HUES6 (cell line): ENCODE measurements around the gene ZNF774.

ENCODE experiments used
- H3K27ac ChIP-seq: 2 replicates; pipeline ENCODE4 v1.7.0; 2013; ENCODE audit warnings: low read depth, mild to moderate bottlenecking, low read length, inconsistent platforms
- H3K27me3 ChIP-seq: 2 replicates; pipeline ENCODE4 v1.6.1; 2013; ENCODE audit warnings: low read length; ENCODE audit not compliant: control insufficient read depth, insufficient read depth
- H3K36me3 ChIP-seq: 2 replicates; pipeline ENCODE4 v1.6.1; 2013; ENCODE audit warnings: low read length; ENCODE audit not compliant: control insufficient read depth, insufficient read depth
- H3K4me1 ChIP-seq: 2 replicates; pipeline ENCODE4 v1.6.1; 2013; ENCODE audit warnings: low read length; ENCODE audit not compliant: control insufficient read depth, insufficient read depth
- H3K4me3 ChIP-seq: 2 replicates; pipeline ENCODE4 v1.5.1; 2013; ENCODE audit warnings: low read depth, low read length
- H3K9ac ChIP-seq: one replicate; pipeline ENCODE4 v1.6.1; 2013; ENCODE audit warnings: mild to moderate bottlenecking, low read length
- H3K9me3 ChIP-seq: 2 replicates; pipeline ENCODE4 v1.6.1; 2013; ENCODE audit warnings: low read depth, low read length; ENCODE audit not compliant: control insufficient read depth, insufficient read depth

The ZNF774 gene

GRCh38 chr15:90389513-90389912 lies 37.4 kb downstream of the ZNF774 start:
- H3K9me3 ChIP-seq = no peaks in the 10 kb centered on the region
- H3K4me3 ChIP-seq = peak overlapping the region; percentile 71
- H3K9ac ChIP-seq = no peak overlapping the region
- H3K27me3 ChIP-seq = no peaks in the 10 kb centered on the region
- H3K27ac ChIP-seq = no peak overlapping the region
- peaks cover 12% of the 10 kb centered on the region for H3K36me3 ChIP-seq
- H3K4me1 ChIP-seq = peaks cover 43% of the 10 kb centered on the region

GRCh38 chr15:90393040-90393439 lies 41.0 kb downstream of the ZNF774 start:
- peaks cover 12% of the 10 kb centered on the region for H3K36me3 ChIP-seq
- H3K27ac ChIP-seq = no peak overlapping the region

GRCh38 chr15:90394074-90394473 lies 42.0 kb downstream of the ZNF774 start:
- no peaks in the 10 kb centered on the region for H3K9me3 ChIP-seq
- H3K27ac ChIP-seq = peak overlapping the region; percentile 40; the same call in 1 of the 2 replicates
- peaks cover 12% of the 10 kb centered on the region for H3K36me3 ChIP-seq
- H3K4me1 ChIP-seq = peaks cover 54% of the 10 kb centered on the region
- no peaks in the 10 kb centered on the region for H3K27me3 ChIP-seq
- no peak overlapping the region for H3K9ac ChIP-seq
- no peak overlapping the region for H3K4me3 ChIP-seq

More at GRCh38 chr15:90393040-90393439, 41.0 kb downstream of the ZNF774 start:
- no peak overlapping the region for H3K9ac ChIP-seq
- H3K4me1 ChIP-seq = peaks cover 54% of the 10 kb centered on the region
- no peaks in the 10 kb centered on the region for H3K27me3 ChIP-seq
- H3K9me3 ChIP-seq = no peaks in the 10 kb centered on the region
- H3K4me3 ChIP-seq = no peak overlapping the region

GRCh38 chr15:90394748-90395442 lies 42.8 kb downstream of the ZNF774 start:
- Histone ChIP-seq H3K4me1 (peaks cover 49% of the 10 kb centered on the region), H3K36me3 (peaks cover 12% of the 10 kb centered on the region), H3K9me3 (no peaks in the 10 kb centered on the region), H3K4me3 (no peak overlapping the region), H3K27me3 (no peaks in the 10 kb centered on the region), H3K9ac (no peak overlapping the region), H3K27ac (no peak overlapping the region)

- Histone ChIP-seq H3K27ac (no peak overlapping the region), H3K9ac (no peak overlapping the region), H3K36me3 (peaks cover 4% of the 10 kb centered on the region), H3K4me1 (peaks cover 53% of the 10 kb centered on the region), H3K9me3 (no peaks in the 10 kb centered on the region), H3K4me3 (no peak overlapping the region), H3K27me3 (no peaks in the 10 kb centered on the region)
Measured at GRCh38 chr15:90396321-90396720, 44.2 kb downstream of the ZNF774 start.

- Histone ChIP-seq H3K9me3 (no peaks in the 10 kb centered on the region), H3K4me3 (peak overlapping the region; percentile 27; the same call in 1 of the 2 replicates), H3K27me3 (no peaks in the 10 kb centered on the region), H3K36me3 (no peaks in the 10 kb centered on the region), H3K4me1 (peaks cover 39% of the 10 kb centered on the region), H3K27ac (peak overlapping the region; percentile 62), H3K9ac (peak overlapping the region; percentile 26)
Measured at GRCh38 chr15:90400005-90400758, 48.1 kb downstream of the ZNF774 start.

- H3K27me3 ChIP-seq = no peaks in the 10 kb centered on the region
- H3K9me3 ChIP-seq = no peaks in the 10 kb centered on the region
- peaks cover 38% of the 10 kb centered on the region for H3K4me1 ChIP-seq
- H3K36me3 ChIP-seq = no peaks in the 10 kb centered on the region
- H3K27ac ChIP-seq = peak overlapping the region; percentile 65
- H3K9ac ChIP-seq = peak overlapping the region; percentile 26
- peak overlapping the region; percentile 27; the same call in 1 of the 2 replicates for H3K4me3 ChIP-seq
Measured at GRCh38 chr15:90400759-90401314, 48.8 kb downstream of the ZNF774 start.

- Histone ChIP-seq H3K27ac (peak overlapping the region; percentile 65), H3K9ac (no peak overlapping the region), H3K27me3 (no peaks in the 10 kb centered on the region), H3K9me3 (no peaks in the 10 kb centered on the region), H3K4me1 (peaks cover 37% of the 10 kb centered on the region), H3K4me3 (peak overlapping the region; percentile 13; the same call in 1 of the 2 replicates), H3K36me3 (no peaks in the 10 kb centered on the region)
Measured at GRCh38 chr15:90401495-90401894, 49.4 kb downstream of the ZNF774 start.

GRCh38 chr15:90402223-90402622 lies 50.1 kb downstream of the ZNF774 start:
- Histone ChIP-seq H3K4me1 (peaks cover 42% of the 10 kb centered on the region), H3K9me3 (no peaks in the 10 kb centered on the region), H3K4me3 (no peak overlapping the region), H3K27me3 (no peaks in the 10 kb centered on the region), H3K9ac (no peak overlapping the region), H3K27ac (peak overlapping the region; percentile 65), H3K36me3 (no peaks in the 10 kb centered on the region)

- H3K4me3 ChIP-seq = no peak overlapping the region
- peak overlapping the region; percentile 65; the same call in 1 of the 2 replicates for H3K27ac ChIP-seq
- H3K27me3 ChIP-seq = no peaks in the 10 kb centered on the region
- H3K9ac ChIP-seq = no peak overlapping the region
- no peaks in the 10 kb centered on the region for H3K36me3 ChIP-seq
- H3K4me1 ChIP-seq = peaks cover 48% of the 10 kb centered on the region
- H3K9me3 ChIP-seq = no peaks in the 10 kb centered on the region
Measured at GRCh38 chr15:90402767-90403166, 50.7 kb downstream of the ZNF774 start.
